SHP77 treated with DMSO at 0.1 percent for 48 hours (cell line): ENCODE measurements around the gene SYNPO2L.
A peak's percentile ranks its signal among the peaks of the same experiment; 100 is the strongest.
"Not testable (repeated sequence)": the region's sequence is repeated elsewhere in the genome, so short reads cannot be mapped to it uniquely, and the experiment has no call there.

Experiments
- DNase-seq: peaks from one replicate; lab custom pipeline; 2025; lab: John Stamatoyannopoulos, UW

Gene SYNPO2L

DNA sequence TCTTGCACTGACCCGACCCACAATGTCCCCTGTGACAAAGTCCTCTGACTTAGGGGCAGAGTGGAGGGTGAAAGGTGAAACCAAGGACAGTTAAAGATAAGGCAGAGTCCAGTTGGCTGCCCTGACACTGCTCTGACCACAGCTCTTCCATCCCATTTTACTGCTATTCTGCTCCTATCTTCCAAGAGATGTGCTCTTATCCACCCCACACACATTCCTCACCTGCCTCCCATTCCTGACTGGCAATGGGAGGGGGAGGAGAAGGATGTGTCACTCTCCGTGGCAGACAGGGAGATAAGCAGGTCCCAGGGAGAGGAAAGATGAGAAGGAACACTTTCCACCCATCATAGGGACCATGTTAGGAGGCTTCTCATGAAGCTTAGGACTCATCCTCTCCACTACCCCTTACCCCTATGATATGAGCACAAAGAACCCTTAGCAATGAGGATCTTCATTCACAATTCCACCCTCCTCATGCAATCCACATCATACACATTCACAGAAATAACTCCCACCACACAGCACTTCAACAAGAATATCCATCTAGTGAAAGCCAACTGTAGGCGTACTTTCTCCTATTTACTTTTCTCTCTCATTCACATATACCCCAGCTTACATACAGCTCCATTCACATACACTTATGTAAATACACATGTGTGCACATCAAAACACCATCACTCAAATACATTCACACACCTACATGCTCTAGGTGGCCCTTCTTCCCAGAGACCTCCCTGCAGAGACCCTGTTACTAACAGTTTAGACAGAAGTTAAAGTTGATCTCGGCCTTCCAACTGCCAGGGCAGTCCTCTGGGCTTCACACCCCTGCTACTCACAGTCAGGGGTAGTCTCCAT lies 6.6 kb downstream of the SYNPO2L start:
- DNase-seq = no peak

DNA sequence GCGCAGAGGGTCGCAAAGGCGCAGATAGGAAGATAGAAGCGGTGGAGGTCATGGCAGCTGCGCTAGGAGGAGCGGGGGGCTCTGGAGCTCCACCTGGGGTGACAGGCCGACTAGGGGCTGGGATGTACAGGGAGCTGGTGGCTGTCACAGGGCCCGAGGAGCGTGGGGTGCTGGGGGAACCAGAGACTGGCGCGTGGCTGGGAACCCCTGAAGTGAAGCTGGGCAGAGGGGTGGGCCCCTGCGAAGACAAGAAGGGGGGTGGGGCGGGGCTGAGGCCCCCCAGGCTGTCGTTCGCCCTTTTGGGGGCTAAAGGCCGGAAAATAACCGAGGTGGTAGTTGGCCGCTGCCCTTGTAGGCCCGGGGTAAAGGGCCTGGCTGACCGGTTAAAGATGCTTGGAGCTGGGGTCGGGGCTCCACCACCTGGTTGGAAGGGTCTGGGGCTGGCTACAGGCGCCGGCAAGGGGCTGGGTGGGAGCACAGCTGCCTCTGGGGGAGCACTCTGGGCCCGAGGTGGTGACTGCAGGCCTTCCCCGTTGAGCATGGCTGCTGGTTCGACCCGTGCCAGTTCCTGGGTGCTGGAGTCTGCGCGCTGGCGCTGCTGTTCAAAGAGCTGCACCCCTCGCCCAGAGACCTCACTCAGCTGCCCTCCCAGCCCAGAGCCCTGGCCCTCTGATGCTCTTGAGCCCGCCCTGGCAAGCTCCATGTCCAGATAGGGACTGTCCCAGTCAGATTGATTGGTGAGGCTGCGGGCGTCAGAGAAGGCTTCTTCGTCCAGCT lies 7.8 kb downstream of the SYNPO2L start:
- no peak for DNase-seq

- DNase-seq = no peak
Observed at GRCh38 chr10:73647211-73647874, 8.5 kb downstream of the SYNPO2L start.

DNA sequence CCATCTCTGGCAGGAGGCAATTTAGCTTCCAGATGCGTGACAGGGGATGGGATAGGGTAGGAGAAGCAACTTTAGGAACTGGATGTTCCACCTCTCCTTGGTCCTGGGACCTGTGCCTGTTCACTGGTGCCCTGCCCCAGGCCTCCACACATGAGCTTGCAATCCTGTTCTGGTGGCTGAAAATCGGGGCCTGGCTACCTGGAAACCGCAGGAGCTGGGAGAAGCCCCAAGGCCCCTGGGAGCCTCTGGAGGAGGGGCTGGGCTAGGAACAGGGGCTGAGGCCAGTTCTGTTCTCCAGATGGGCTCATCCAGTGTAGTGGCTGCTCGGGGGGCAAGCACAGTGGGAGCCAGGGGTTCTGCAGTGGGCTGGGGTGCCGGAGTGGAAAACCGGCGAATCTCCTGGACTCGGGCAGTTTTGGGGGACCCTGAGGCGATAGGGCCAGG lies 9.2 kb downstream of the SYNPO2L start:
- no peak for DNase-seq

- DNase-seq = no peak
Observed at GRCh38 chr10:73645251-73645650, 10.6 kb downstream of the SYNPO2L start.

DNA sequence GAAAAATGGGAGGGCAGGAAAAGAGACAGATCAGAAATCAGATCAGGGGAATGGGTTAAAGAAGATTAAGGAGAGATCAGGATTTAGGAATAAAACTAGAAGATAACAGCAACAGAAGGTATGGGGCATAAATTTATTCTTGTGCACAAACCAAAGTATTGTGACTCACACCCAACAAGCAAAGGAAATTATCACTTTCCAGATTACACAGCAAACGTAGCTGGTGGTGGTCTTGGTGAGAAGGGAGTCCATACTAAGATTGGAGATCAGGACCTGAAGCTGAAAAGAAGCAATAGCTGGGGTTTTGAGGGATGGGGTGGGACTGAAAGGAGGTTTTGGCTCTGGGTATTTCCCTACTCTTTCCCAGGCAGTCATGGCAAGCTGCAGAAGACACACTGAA lies 11.1 kb downstream of the SYNPO2L start:
- DNase-seq = no peak

DNA sequence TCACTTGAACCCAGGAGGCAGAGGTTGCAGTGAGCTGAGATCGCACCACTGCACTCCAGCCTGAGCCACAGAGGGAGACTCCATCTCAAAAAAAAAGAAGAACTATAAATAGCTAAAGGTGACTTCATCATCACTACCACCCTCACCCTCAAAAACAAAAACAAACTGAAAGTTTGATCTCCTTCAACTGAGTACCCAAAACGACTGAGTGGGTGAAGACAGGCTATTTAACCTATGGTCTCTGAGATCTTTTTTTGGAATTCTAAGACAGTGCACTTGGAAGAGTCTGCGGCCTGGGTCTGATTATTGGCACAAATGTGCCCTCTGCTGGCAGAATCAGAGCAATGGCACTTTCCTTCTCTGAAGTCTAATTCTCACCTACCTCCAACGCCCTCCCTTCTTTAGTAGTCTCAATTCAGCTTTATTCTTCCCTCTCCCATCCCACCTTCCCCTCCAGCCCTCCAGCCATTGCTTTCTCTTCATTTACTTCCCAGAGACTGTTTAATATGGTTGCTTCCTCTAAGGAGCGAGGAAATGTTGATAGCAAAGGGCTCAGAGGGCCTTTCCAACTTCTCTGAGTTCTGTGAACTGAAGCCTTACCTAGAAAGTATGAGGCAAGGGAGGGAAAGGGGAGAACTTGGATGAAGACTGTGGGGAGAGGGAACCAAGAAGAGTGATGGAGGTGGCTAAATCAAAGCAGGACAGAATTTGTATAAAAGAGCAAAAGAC lies 11.7 kb downstream of the SYNPO2L start:
- peak; percentile 21 for DNase-seq

- no peak for DNase-seq
Observed at GRCh38 chr10:73643362-73643761, 12.5 kb downstream of the SYNPO2L start.

- DNase-seq = no peak
Observed at GRCh38 chr10:73641328-73642060, 14.3 kb downstream of the SYNPO2L start, which contains the start of gene MYOZ1. Gene MYOZ1, minus strand, starts transcription at chr10:73641474. Its CDS starts 1,457 bp downstream, at chr10:73640017.

DNA sequence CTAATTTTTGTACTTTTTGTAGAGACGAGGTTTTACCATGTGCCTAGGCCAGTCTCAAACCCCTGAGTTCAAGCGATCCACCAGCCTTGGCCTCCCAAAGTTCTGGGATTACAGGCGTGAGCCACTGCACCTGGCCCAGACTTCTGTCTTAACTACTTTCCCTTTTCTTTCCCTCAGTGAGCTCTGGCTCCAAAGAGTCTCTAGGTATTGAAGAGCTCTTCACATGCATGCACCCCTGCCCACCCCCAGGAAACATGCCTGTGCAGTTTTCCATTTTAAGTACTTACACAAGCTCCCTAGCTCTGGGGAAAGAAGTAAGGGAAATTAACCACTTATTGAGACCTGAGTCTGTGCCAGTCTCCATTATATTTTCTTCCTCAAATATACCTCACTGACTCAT lies 16.5 kb downstream of the SYNPO2L start:
- DNase-seq = no peak

GRCh38 chr10:73635781-73636180 lies 20.0 kb downstream of the SYNPO2L start:
- no peak for DNase-seq

DNA sequence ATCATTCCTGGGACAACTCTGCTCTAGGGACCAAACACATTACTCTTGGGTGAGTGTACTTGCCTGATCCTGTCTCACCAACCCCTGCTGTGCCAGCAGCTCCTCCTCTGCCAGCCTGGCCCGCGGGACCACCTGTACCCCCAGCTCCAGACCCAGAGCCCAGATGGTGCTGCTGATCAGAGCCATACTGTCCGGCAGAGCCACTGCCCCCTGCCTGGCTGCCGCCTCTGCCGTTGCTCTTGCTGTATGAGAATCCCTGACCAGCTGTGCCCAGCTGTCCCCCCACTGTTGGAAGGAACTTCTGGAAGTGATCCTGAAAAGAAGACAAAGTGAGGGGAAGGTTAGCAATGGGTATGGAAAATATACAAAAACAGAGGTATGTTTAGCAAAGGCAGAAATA lies 21.4 kb downstream of the SYNPO2L start:
- no peak for DNase-seq

GRCh38 chr10:73629165-73629564 lies 26.7 kb downstream of the SYNPO2L start:
- no peak for DNase-seq

DNA sequence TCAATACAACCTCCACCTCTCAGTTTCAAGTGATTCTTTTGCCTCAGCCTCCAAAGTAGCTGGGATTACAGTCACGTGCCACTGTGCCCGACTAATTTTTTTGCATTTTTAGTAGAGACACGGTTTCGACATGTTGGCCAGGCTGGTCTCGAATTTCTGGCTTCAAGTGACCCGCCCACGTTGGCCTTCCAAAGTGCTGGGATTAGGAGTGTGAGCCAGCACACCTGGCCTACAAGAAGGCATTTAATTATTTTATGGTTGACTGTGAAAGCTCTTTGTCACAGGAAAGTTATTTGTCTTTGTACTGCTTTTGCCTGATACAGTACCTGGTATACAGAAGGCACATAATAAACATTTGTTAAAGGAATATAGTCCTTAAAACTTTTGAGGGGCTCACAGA lies 27.4 kb downstream of the SYNPO2L start:
- no peak for DNase-seq

DNA sequence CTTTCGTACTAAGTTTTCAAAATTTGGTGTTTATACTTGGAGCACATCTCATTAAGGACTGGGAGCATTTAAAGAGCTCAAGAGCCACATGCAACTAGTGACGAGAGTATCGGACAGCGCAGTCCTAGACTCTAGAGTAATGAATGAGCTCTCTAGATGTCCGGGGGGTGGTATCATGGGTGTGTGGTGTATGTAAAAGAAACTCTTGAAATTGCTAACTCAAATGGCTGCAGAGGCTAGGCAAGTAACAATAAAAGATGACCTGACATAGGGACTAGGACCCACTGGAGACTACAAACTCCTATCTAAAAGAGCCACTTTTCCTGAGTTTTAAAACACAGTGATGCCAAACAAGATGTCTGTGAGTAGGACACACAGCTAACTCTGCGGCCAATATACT lies 28.5 kb downstream of the SYNPO2L start:
- no peak for DNase-seq

- DNase-seq = peak; percentile 69
Observed at GRCh38 chr10:73625884-73626752, 29.7 kb downstream of the SYNPO2L start.

- DNase-seq = no peak
Observed at GRCh38 chr10:73625004-73625883, 30.6 kb downstream of the SYNPO2L start.

DNA sequence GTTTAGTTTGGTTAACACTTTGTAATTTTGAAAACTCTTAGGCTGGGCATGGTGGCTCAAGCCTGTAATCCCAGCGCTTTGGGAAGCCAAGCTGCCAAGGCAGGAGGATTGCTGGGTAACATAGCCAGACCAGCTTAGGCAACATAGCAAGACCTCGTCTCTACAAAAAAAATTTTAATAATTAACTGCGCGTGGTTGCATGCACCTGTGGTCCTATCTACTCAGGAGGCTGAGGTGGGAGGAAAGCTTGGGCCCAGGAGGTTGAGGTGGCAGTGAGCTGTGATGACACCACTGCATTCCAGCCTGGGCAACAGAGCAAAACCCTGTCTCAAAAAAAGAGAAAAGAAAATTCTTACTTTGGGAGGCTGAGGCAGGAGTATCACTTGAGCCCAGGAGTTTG lies 32.8 kb downstream of the SYNPO2L start:
- DNase-seq = no peak

GRCh38 chr10:73620974-73621373 lies 34.9 kb downstream of the SYNPO2L start:
- DNase-seq = not testable (repeated sequence)
